ENCODE data around the gene ASTN2. TPM values are rescaled to one million over a fixed set of nuclear protein-coding genes. Genes with fewer than 3 reads are reported as not detected.

ASTN2 gene
- total RNA-seq, 1 experiment from 2014 or later = 4.8 TPM

DNA sequence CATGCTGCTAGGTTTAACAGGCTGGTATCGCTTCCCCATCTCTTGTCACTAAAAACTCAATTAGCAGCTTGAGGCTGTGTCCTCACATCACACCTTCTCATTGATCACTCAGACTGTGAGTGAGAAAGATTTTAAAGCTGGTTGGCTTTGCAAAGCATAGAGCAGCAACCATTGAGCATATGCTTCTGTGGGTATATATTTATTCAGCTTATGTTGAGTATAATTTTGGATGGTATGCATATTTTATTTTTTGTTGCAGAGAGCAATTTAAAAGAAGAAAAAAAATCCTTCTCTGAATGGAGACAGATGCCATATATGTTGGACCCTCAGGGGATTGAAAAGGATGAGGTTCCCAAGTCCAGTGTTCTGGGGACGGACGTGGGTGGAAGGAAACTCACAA lies 565.1 kb downstream of the ASTN2 start:
- no peaks in the 10 kb centered on the region for H3K9me2 ChIP-seq (ENCODE audit: insufficient read depth)
- CTCF ChIA-PET = no interaction called here
- H3K4me3 ChIP-seq (replicated peaks in 1 of 2; ENCODE audit: low read depth in 1 of 2, low read length in 2 of 2) = no peak overlapping the region
- H3K9ac ChIP-seq (ENCODE audit: low read length) = no peak overlapping the region
- H3K27me3 ChIP-seq (ENCODE audit: insufficient read depth, low read length) = peaks cover 20% of the 10 kb centered on the region
- no peak for TF ChIP-seq FOSL1 (IDR thresholded peaks at IDR 0.05; ENCODE audit: low read depth)
- TF ChIP-seq ELF1 (IDR thresholded peaks at IDR 0.05; ENCODE audit: borderline replicate concordance, low read depth) = no peak
- no peak for TF ChIP-seq YY1 (IDR thresholded peaks at IDR 0.05; ENCODE audit: extremely low read depth, insufficient replicate concordance, low read depth, low read length)
- TF ChIP-seq, protein P1, sequence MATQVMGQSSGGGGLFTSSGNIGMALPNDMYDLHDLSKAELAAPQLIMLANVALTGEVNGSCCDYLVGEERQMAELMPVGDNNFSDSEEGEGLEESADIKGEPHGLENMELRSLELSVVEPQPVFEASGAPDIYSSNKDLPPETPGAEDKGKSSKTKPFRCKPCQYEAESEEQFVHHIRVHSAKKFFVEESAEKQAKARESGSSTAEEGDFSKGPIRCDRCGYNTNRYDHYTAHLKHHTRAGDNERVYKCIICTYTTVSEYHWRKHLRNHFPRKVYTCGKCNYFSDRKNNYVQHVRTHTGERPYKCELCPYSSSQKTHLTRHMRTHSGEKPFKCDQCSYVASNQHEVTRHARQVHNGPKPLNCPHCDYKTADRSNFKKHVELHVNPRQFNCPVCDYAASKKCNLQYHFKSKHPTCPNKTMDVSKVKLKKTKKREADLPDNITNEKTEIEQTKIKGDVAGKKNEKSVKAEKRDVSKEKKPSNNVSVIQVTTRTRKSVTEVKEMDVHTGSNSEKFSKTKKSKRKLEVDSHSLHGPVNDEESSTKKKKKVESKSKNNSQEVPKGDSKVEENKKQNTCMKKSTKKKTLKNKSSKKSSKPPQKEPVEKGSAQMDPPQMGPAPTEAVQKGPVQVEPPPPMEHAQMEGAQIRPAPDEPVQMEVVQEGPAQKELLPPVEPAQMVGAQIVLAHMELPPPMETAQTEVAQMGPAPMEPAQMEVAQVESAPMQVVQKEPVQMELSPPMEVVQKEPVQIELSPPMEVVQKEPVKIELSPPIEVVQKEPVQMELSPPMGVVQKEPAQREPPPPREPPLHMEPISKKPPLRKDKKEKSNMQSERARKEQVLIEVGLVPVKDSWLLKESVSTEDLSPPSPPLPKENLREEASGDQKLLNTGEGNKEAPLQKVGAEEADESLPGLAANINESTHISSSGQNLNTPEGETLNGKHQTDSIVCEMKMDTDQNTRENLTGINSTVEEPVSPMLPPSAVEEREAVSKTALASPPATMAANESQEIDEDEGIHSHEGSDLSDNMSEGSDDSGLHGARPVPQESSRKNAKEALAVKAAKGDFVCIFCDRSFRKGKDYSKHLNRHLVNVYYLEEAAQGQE (IDR thresholded peaks at IDR 0.05; ENCODE audit: low read depth) = no peak
- TF ChIP-seq CEBPB (IDR thresholded peaks at IDR 0.05; ENCODE audit: low read depth) = no peak
- no peak for TF ChIP-seq JUND (IDR thresholded peaks at IDR 0.05)
- TF ChIP-seq, protein P2, sequence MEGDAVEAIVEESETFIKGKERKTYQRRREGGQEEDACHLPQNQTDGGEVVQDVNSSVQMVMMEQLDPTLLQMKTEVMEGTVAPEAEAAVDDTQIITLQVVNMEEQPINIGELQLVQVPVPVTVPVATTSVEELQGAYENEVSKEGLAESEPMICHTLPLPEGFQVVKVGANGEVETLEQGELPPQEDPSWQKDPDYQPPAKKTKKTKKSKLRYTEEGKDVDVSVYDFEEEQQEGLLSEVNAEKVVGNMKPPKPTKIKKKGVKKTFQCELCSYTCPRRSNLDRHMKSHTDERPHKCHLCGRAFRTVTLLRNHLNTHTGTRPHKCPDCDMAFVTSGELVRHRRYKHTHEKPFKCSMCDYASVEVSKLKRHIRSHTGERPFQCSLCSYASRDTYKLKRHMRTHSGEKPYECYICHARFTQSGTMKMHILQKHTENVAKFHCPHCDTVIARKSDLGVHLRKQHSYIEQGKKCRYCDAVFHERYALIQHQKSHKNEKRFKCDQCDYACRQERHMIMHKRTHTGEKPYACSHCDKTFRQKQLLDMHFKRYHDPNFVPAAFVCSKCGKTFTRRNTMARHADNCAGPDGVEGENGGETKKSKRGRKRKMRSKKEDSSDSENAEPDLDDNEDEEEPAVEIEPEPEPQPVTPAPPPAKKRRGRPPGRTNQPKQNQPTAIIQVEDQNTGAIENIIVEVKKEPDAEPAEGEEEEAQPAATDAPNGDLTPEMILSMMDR (IDR thresholded peaks at IDR 0.05 in 2 of 3, conservative IDR thresholded peaks at IDR 0.05 in 1 of 3; ENCODE audit: borderline replicate concordance in 1 of 3, insufficient read depth in 1 of 3, low read depth in 2 of 3, low read length in 2 of 3) = no peak
- TF ChIP-seq POLR2AphosphoS5 (IDR thresholded peaks at IDR 0.05; ENCODE audit: low read depth, low read length) = no peak
- TF ChIP-seq EZH2phosphoT487 (IDR thresholded peaks at IDR 0.05; ENCODE audit: borderline replicate concordance) = no peak
- TF ChIP-seq EZH2 (IDR thresholded peaks at IDR 0.05) = no peak
- TF ChIP-seq POLR2A (IDR thresholded peaks at IDR 0.05; ENCODE audit: borderline replicate concordance, extremely low read depth, insufficient read depth, insufficient read length) = no peak
- TF ChIP-seq, protein P3, sequence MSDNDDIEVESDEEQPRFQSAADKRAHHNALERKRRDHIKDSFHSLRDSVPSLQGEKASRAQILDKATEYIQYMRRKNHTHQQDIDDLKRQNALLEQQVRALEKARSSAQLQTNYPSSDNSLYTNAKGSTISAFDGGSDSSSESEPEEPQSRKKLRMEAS (IDR thresholded peaks at IDR 0.05) = no peak
- no peak for TF ChIP-seq SRF (IDR thresholded peaks at IDR 0.05; ENCODE audit: low read depth)
- TF ChIP-seq SIN3A (IDR thresholded peaks at IDR 0.05; ENCODE audit: low read depth) = no peak
- DNase-seq (ENCODE audit: low read depth, low spot score) = no peak
- no peaks in the 10 kb centered on the region for H3K4me1 ChIP-seq (ENCODE audit: control insufficient read depth in 1 of 2, insufficient read depth in 2 of 2, low read length in 2 of 2)
- H2AFZ ChIP-seq (ENCODE audit: low read depth, low read length, poor library complexity, severe bottlenecking) = no peak overlapping the region
- intact Hi-C loops (cut with micrococcal nuclease) = no loop called here
- no peak overlapping the region for H3K4me2 ChIP-seq (ENCODE audit: low read length)
- RAD21 ChIA-PET (ENCODE audit: low non-redundant PET in 1 of 2, low total read pairs in 2 of 2, uncharacterized antibody in 2 of 2, unreplicated experiment in 2 of 2) = no interaction called here
- no peaks in the 10 kb centered on the region for H3K79me2 ChIP-seq (ENCODE audit: insufficient read depth, low read length)
- no peaks in the 10 kb centered on the region for H3K36me3 ChIP-seq (ENCODE audit: control insufficient read depth in 1 of 2, insufficient read depth in 2 of 2, low read length in 2 of 2)
- no peak overlapping the region for H3K27ac ChIP-seq (ENCODE audit: low read depth, low read length)
- H4K20me1 ChIP-seq (ENCODE audit: insufficient read depth) = no peaks in the 10 kb centered on the region
- no peak for ATAC-seq
- no TSS peak for BruUV-seq (replicated peaks)
- POLR2A ChIA-PET = no interaction called here
- H3K9me3 ChIP-seq (ENCODE audit: control insufficient read depth in 1 of 2, insufficient read depth in 1 of 2, low read depth in 1 of 2, low read length in 2 of 2) = no peaks in the 10 kb centered on the region
